Neural progenitor cell (in vitro differentiated cells): ENCODE results near the gene NUP210.

Experiments
- EZH2 ChIP-seq: fragments of 200-600 bp; sonication (generic); IDR thresholded peaks from 2 replicates; pipeline ENCODE4 v1.6.1; 2017; ENCODE audit warnings: antibody characterized with exemption, mild to moderate bottlenecking, moderate library complexity
- TF ChIP-seq, protein P1 (sequence below): fragments of 200-600 bp; sonication (generic); IDR thresholded peaks from 2 replicates; pipeline ENCODE4 v1.5.1; 2017; ENCODE audit warnings: antibody characterized with exemption, mild to moderate bottlenecking

DNA sequence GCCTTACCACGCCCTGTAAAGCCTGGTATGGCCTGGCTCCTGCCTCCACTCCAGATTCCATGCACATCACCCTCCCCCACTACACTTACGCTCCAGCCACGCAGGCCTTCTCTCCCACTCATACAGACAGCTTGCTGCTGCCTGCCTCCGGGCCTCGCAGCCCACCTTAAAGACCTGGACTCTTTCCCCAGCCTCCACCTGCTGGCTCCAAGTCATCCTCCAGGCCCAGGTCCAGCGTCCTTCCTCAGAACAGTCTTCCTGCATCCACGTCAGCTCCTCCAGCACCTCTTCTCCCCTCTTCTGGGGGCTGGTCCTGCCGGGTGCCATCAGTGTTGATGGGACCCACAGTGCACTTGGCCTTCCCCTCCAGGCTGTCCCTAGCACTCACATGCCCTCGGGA is 75.5 kb downstream of the NUP210 start:
- no peak for TF ChIP-seq EZH2
- TF ChIP-seq, protein P1, sequence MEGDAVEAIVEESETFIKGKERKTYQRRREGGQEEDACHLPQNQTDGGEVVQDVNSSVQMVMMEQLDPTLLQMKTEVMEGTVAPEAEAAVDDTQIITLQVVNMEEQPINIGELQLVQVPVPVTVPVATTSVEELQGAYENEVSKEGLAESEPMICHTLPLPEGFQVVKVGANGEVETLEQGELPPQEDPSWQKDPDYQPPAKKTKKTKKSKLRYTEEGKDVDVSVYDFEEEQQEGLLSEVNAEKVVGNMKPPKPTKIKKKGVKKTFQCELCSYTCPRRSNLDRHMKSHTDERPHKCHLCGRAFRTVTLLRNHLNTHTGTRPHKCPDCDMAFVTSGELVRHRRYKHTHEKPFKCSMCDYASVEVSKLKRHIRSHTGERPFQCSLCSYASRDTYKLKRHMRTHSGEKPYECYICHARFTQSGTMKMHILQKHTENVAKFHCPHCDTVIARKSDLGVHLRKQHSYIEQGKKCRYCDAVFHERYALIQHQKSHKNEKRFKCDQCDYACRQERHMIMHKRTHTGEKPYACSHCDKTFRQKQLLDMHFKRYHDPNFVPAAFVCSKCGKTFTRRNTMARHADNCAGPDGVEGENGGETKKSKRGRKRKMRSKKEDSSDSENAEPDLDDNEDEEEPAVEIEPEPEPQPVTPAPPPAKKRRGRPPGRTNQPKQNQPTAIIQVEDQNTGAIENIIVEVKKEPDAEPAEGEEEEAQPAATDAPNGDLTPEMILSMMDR: no peak
